Thymus (tissue), 11 donors: ENCODE data around the gene CFAP77. TPM values are rescaled to one million over a fixed set of nuclear protein-coding genes. Genes with fewer than 3 reads are reported as not detected.

Experiments used
- DNase-seq, 9 donors: peaks; one replicate each; pipeline ENCODE4 v3.0.0-alpha.2; 2013; ENCODE audit warnings: low spot score in 9 of 9, low read depth in 6 of 9, missing footprints in 1 of 9
- H3K27ac ChIP-seq, 2 donors: one replicate each; pipeline ENCODE4 v1.5.1; 2013; ENCODE audit warnings: control low read depth in 1 of 2, low read depth in 1 of 2, low read length in 1 of 2, mild to moderate bottlenecking in 1 of 2, moderate library complexity in 1 of 2
- H3K27me3 ChIP-seq, 2 donors: one replicate each; pipeline ENCODE4 v1.5.1; 2013; ENCODE audit warnings: low read length in 1 of 2; ENCODE audit not compliant: control insufficient read depth in 2 of 2, insufficient read depth in 1 of 2
- H3K36me3 ChIP-seq, 2 donors: one replicate each; pipeline ENCODE4 v1.5.1; 2013; ENCODE audit warnings: low read length in 1 of 2, mild to moderate bottlenecking in 1 of 2, moderate library complexity in 1 of 2; ENCODE audit not compliant: control insufficient read depth in 2 of 2, insufficient read depth in 2 of 2
- H3K4me1 ChIP-seq, 2 donors: one replicate each; pipeline ENCODE4 v1.5.1; 2013; ENCODE audit warnings: low read length in 2 of 2; ENCODE audit not compliant: control insufficient read depth in 2 of 2, insufficient read depth in 2 of 2
- H3K4me3 ChIP-seq, 2 donors: one replicate each; pipeline ENCODE4 v1.5.1; 2013; ENCODE audit warnings: low read length in 2 of 2, control low read depth in 1 of 2, mild to moderate bottlenecking in 1 of 2
- H3K9me3 ChIP-seq, 2 donors: one replicate each; pipeline ENCODE4 v1.5.1; 2013; ENCODE audit warnings: low read length in 1 of 2, mild to moderate bottlenecking in 1 of 2; ENCODE audit not compliant: control insufficient read depth in 2 of 2, insufficient read depth in 1 of 2
- WGBS: extraction: QIAGEN DNeasy Blood & Tissue Kit; methylation state at CpG from one replicate; pipeline ENCODE4 v1.1.7; 2013; 5-methylcytosine and 5-hydroxymethylcytosine counted together
- polyA plus RNA-seq: library from polyadenylated mRNA; stranded (reverse); fragments of 200-250 nt; gene quantifications from one replicate; pipeline ENCODE4 v1.2.3, GENCODE V29; 2013
- total RNA-seq: library from RNA; stranded (reverse); fragments of 120-200 nt; gene quantifications from one replicate; pipeline ENCODE4 v1.2.4, GENCODE V29; 2013
- donor health status: healthy.

CFAP77 gene
- total and polyA plus RNA-seq, 2 donors = 0.05 to 0.11 TPM

GRCh38 chr9:132456241-132456640 is 46.2 kb downstream of the CFAP77 start:
- DNase-seq = no peak
- H3K9me3 ChIP-seq = no peaks in the 10 kb centered on the region
- no peak overlapping the region for H3K27ac ChIP-seq
- no peaks in the 10 kb centered on the region for H3K36me3 ChIP-seq
- peaks cover 0 to 13% of the 10 kb centered on the region in 2 donors for H3K27me3 ChIP-seq
- no peaks in the 10 kb centered on the region for H3K4me1 ChIP-seq
- no peak overlapping the region for H3K4me3 ChIP-seq
- WGBS = 94% methylated on average over 8 of the region's 8 CpGs

GRCh38 chr9:132457504-132458236 is 47.7 kb downstream of the CFAP77 start:
- no peak overlapping the region for H3K27ac ChIP-seq
- H3K27me3 ChIP-seq = peaks cover 0 to 9% of the 10 kb centered on the region in 2 donors
- no peaks in the 10 kb centered on the region for H3K36me3 ChIP-seq
- H3K4me3 ChIP-seq = no peak overlapping the region
- no peak for DNase-seq
- WGBS = 83% methylated on average over 36 of the region's 36 CpGs
- no peaks in the 10 kb centered on the region for H3K9me3 ChIP-seq
- no peaks in the 10 kb centered on the region for H3K4me1 ChIP-seq

GRCh38 chr9:132458432-132458831 is 48.4 kb downstream of the CFAP77 start:
- H3K36me3 ChIP-seq = no peaks in the 10 kb centered on the region
- H3K9me3 ChIP-seq = no peaks in the 10 kb centered on the region
- no peak overlapping the region for H3K4me3 ChIP-seq
- 94% methylated on average over 8 of the region's 8 CpGs for WGBS
- no peak overlapping the region for H3K27ac ChIP-seq
- H3K4me1 ChIP-seq = no peaks in the 10 kb centered on the region
- peaks cover 0 to 9% of the 10 kb centered on the region in 2 donors for H3K27me3 ChIP-seq
- DNase-seq = no peak

- WGBS = 98% methylated on average over 7 of the region's 7 CpGs
- H3K36me3 ChIP-seq = no peaks in the 10 kb centered on the region
These were observed 49.6 kb downstream of the CFAP77 start for GRCh38 chr9:132459661-132460060.

GRCh38 chr9:132460240-132460639 is 50.2 kb downstream of the CFAP77 start:
- 88% methylated on average over 2 of the region's 2 CpGs for WGBS

More at GRCh38 chr9:132459661-132460060, 49.6 kb downstream of the CFAP77 start:
- Histone ChIP-seq H3K9me3 (no peaks in the 10 kb centered on the region), H3K4me3 (no peak overlapping the region), H3K4me1 (no peaks in the 10 kb centered on the region), H3K27ac (no peak overlapping the region), H3K27me3 (peaks cover 0 to 9% of the 10 kb centered on the region in 2 donors)
- no peak for DNase-seq

GRCh38 chr9:132461281-132461896 is 51.4 kb downstream of the CFAP77 start:
- no peaks in the 10 kb centered on the region for H3K4me1 ChIP-seq
- no peaks in the 10 kb centered on the region for H3K36me3 ChIP-seq
- DNase-seq = no peak
- H3K27me3 ChIP-seq = peaks cover 0 to 8% of the 10 kb centered on the region in 2 donors
- no peaks in the 10 kb centered on the region for H3K9me3 ChIP-seq
- WGBS = 87% methylated on average over 20 of the region's 20 CpGs
- H3K4me3 ChIP-seq = no peak overlapping the region
- no peak overlapping the region for H3K27ac ChIP-seq

More at GRCh38 chr9:132460240-132460639, 50.2 kb downstream of the CFAP77 start:
- no peaks in the 10 kb centered on the region for H3K36me3 ChIP-seq
- DNase-seq = no peak
- H3K9me3 ChIP-seq = no peaks in the 10 kb centered on the region
- H3K4me1 ChIP-seq = no peaks in the 10 kb centered on the region
- H3K27me3 ChIP-seq = peaks cover 0 to 9% of the 10 kb centered on the region in 2 donors
- no peak overlapping the region for H3K4me3 ChIP-seq
- H3K27ac ChIP-seq = no peak overlapping the region

- Histone ChIP-seq H3K27ac (no peak overlapping the region), H3K27me3 (peaks cover 0 to 11% of the 10 kb centered on the region in 2 donors), H3K36me3 (no peaks in the 10 kb centered on the region), H3K4me3 (no peak overlapping the region), H3K4me1 (no peaks in the 10 kb centered on the region), H3K9me3 (no peaks in the 10 kb centered on the region)
- DNase-seq = no peak
- 94% methylated on average over 11 of the region's 11 CpGs for WGBS
These were observed 52.0 kb downstream of the CFAP77 start for GRCh38 chr9:132461971-132462370.

- 89% methylated on average over 9 of the region's 9 CpGs for WGBS
- H3K9me3 ChIP-seq = no peaks in the 10 kb centered on the region
- no peak overlapping the region for H3K4me3 ChIP-seq
- H3K27ac ChIP-seq = no peak overlapping the region
- no peaks in the 10 kb centered on the region for H3K36me3 ChIP-seq
- H3K4me1 ChIP-seq = no peaks in the 10 kb centered on the region
- no peak for DNase-seq
- H3K27me3 ChIP-seq = peaks cover 0 to 7% of the 10 kb centered on the region in 2 donors
These were observed 54.5 kb downstream of the CFAP77 start for GRCh38 chr9:132464547-132464946.

GRCh38 chr9:132465131-132465635 is 55.2 kb downstream of the CFAP77 start:
- peaks cover 0 to 7% of the 10 kb centered on the region in 2 donors for H3K27me3 ChIP-seq
- DNase-seq = no peak
- 79% methylated on average over 5 of the region's 5 CpGs for WGBS
- H3K9me3 ChIP-seq = no peaks in the 10 kb centered on the region
- H3K27ac ChIP-seq = no peak overlapping the region
- H3K4me3 ChIP-seq = no peak overlapping the region
- H3K36me3 ChIP-seq = no peaks in the 10 kb centered on the region
- H3K4me1 ChIP-seq = no peaks in the 10 kb centered on the region
